OCI-LY3 (cell line): ENCODE results near the gene ZNF319.

Source experiments
- H2AFZ ChIP-seq: fragments of 200-600, 300-600 bp; shearing (Covaris generic); 2 replicates; pipeline ENCODE4 v1.6.0; 2014; ENCODE audit warnings: antibody characterized with exemption, low read depth, low read length
- H3K27ac ChIP-seq: fragments of 200-600, 300-600 bp; sonication (generic); 2 replicates; pipeline ENCODE4 v1.5.1; 2014; ENCODE audit warnings: mild to moderate bottlenecking, low read length, moderate library complexity, mixed read lengths
- H3K27me3 ChIP-seq: fragments of 200-600, 300-600 bp; sonication (generic); 2 replicates; pipeline ENCODE4 v1.6.1; 2014; ENCODE audit warnings: low read depth, low read length, mixed read lengths
- H3K36me3 ChIP-seq: fragments of 200-600, 300-600 bp; sonication (generic); replicated peaks from 2 replicates; pipeline ENCODE3; 2014; ENCODE audit warnings: low read depth, low read length, mixed read lengths
- H3K4me1 ChIP-seq: fragments of 300-600, 200-600 bp; sonication (generic); 2 replicates; pipeline ENCODE4 v1.6.1; 2014; ENCODE audit warnings: low read length, mixed read lengths
- H3K4me2 ChIP-seq: fragments of 200-600, 300-600 bp; sonication (generic); 2 replicates; pipeline ENCODE4 v1.6.1; 2014; ENCODE audit warnings: low read length, mixed read lengths
- H3K4me3 ChIP-seq: fragments of 300-600, 200-600 bp; sonication (generic); 2 replicates; pipeline ENCODE4 v1.5.1; 2014; ENCODE audit warnings: antibody characterized with exemption, mild to moderate bottlenecking, low read length, moderate library complexity
- H3K79me2 ChIP-seq: fragments of 300-600, 200-600 bp; shearing (Covaris generic); 2 replicates; pipeline ENCODE4 v1.6.1; 2014; ENCODE audit warnings: mild to moderate bottlenecking, low read length, mixed read lengths
- H3K9ac ChIP-seq: fragments of 300-600, 200-600 bp; shearing (Covaris generic); 2 replicates; pipeline ENCODE4 v1.6.0; 2014; ENCODE audit warnings: mild to moderate bottlenecking, low read length, moderate library complexity
- H3K9me3 ChIP-seq: fragments of 200-600, 300-600 bp; shearing (Covaris generic); 2 replicates; pipeline ENCODE4 v1.6.1; 2014; ENCODE audit warnings: low read length, mixed read lengths; ENCODE audit not compliant: insufficient read depth
- H4K20me1 ChIP-seq: fragments of 200-600, 300-600 bp; sonication (generic); 2 replicates; pipeline ENCODE4 v1.6.1; 2016; ENCODE audit warnings: low read length, mixed read lengths; ENCODE audit not compliant: insufficient read depth
- EZH2phosphoT487 ChIP-seq: fragments of 200-600 bp; shearing (Covaris generic); IDR thresholded peaks from 2 replicates; pipeline ENCODE4 v1.6.1; 2018; ENCODE audit warnings: antibody characterized with exemption, mixed run types, low read depth
- TF ChIP-seq, protein P1 (sequence below): fragments of 200-600, 300-600 bp; sonication (generic); IDR thresholded peaks from 2 replicates; pipeline ENCODE4 v1.5.1; 2014; ENCODE audit warnings: antibody characterized with exemption, low read length, low read depth

ZNF319 gene

DNA sequence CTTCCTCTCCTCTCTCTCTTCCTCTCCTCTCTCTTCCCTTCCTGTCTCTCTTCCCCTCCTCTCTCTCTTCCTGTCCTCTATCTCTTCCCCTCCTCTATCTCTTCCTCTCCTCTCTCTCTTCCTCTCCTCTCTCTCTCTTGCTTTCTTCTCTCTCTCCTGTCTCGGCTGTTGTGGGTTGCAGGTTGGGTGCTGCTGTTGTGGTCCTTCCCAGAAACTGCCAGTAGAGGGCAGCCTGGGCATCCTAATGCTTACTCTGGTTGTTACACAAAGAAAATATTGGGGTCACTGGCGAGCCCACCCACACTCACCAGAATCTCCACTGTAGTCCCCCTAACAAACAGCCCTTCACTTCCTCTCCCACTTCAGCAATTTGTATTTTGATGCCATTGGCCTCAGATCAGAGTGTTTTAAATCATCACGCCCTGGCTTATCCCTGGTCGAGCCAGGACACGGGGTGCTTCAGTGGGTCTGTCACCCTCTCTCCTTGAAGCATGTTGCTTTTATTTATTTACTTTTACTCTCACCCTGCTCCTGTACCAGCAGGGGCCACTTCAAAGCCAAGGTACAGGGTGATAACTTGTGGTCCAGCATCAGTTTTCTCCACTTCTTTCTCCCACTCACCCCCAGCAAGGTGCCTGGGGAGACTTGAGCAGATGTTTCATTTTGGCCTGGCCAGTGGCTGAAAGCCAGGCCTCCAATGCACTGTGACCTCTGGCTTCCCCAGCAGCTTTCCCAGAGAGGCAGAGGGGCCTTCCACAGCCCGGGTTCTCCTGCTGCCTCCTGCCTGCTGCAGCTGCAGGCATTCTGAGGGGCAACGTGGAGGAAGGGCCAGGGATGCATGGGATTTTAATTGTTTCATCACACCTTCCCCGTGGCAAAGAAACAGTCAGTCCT lies 20.4 kb upstream of the ZNF319 start:
- H3K27me3 ChIP-seq: peaks cover 4% of the 10 kb centered on the region
- H3K9me3 ChIP-seq: no peaks in the 10 kb centered on the region
- TF ChIP-seq, protein P1, sequence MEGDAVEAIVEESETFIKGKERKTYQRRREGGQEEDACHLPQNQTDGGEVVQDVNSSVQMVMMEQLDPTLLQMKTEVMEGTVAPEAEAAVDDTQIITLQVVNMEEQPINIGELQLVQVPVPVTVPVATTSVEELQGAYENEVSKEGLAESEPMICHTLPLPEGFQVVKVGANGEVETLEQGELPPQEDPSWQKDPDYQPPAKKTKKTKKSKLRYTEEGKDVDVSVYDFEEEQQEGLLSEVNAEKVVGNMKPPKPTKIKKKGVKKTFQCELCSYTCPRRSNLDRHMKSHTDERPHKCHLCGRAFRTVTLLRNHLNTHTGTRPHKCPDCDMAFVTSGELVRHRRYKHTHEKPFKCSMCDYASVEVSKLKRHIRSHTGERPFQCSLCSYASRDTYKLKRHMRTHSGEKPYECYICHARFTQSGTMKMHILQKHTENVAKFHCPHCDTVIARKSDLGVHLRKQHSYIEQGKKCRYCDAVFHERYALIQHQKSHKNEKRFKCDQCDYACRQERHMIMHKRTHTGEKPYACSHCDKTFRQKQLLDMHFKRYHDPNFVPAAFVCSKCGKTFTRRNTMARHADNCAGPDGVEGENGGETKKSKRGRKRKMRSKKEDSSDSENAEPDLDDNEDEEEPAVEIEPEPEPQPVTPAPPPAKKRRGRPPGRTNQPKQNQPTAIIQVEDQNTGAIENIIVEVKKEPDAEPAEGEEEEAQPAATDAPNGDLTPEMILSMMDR: peak; percentile 89
- TF ChIP-seq EZH2phosphoT487: no peak
- H3K36me3 ChIP-seq: no peaks in the 10 kb centered on the region
- no peak overlapping the region for H3K4me2 ChIP-seq
- no peak overlapping the region for H3K9ac ChIP-seq
- no peaks in the 10 kb centered on the region for H3K79me2 ChIP-seq
- no peak overlapping the region for H3K4me3 ChIP-seq
- no peaks in the 10 kb centered on the region; the same call in 1 of the 2 replicates for H3K4me1 ChIP-seq
- no peaks in the 10 kb centered on the region for H4K20me1 ChIP-seq
- no peak overlapping the region for H2AFZ ChIP-seq
- no peak overlapping the region for H3K27ac ChIP-seq

DNA sequence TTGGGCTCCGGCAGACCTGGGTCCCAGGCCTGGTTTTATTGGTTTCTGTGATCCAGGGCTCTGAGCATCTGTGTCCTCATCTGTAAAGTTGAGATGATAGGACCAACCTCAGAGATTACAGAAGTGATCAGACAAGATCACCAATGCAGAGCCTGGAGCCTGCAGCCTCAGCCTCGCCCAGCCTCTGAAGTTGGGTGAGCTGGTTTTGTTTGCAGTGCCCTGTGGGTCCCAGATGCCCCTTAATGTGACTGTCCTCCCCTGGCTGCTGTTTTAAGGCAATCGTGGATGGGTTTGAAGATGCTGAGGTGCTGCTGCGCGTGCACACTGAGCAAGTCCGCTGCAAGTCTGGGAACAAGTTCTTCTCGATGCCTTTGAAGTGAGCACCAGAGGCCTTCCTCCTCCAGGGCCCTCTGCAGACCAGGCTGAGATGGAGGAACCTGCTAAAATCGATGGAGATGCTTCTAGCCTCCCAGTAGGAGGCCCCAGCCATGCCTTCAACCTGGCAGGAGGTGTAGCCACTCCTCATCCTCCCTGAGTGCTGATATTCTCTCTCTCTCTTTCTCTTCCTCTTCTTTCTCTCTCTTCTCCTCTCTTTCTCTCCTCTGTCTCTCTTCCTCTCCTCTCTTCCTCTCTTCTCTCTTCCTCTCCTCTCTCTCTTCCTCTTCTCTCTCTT lies 19.5 kb upstream of the ZNF319 start:
- H3K27ac ChIP-seq: no peak overlapping the region
- no peak for TF ChIP-seq EZH2phosphoT487
- TF ChIP-seq, protein P1: no peak
- no peak overlapping the region for H2AFZ ChIP-seq
- no peaks in the 10 kb centered on the region for H3K9me3 ChIP-seq
- H3K4me2 ChIP-seq: no peak overlapping the region
- no peaks in the 10 kb centered on the region; the same call in 1 of the 2 replicates for H3K4me1 ChIP-seq
- no peaks in the 10 kb centered on the region for H3K79me2 ChIP-seq
- H3K27me3 ChIP-seq: peaks cover 4% of the 10 kb centered on the region
- H3K36me3 ChIP-seq: no peaks in the 10 kb centered on the region
- H3K4me3 ChIP-seq: no peak overlapping the region
- no peaks in the 10 kb centered on the region for H4K20me1 ChIP-seq
- no peak overlapping the region for H3K9ac ChIP-seq

DNA sequence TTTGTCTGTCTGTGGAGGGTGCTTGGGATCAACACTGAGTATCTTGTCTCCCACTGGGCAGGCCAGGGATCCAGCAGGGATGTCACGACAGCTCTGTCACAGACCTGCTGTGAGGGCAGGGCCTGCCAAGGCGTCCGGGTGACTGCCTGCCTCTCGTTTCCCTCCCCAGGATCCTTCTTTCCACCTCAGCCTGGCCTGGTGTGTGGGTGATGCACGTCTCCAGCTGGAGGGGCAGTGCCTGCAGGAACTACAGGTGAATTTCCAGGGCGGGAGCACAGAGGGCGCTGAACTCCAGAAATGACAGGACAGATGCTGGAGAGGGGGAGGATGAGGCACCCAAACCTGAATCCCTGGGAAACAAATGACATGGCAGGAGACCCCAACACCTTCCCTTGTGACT lies 18.3 kb upstream of the ZNF319 start:
- Histone ChIP-seq H3K27me3 (no peaks in the 10 kb centered on the region), H3K9ac (no peak overlapping the region), H4K20me1 (no peaks in the 10 kb centered on the region), H3K79me2 (no peaks in the 10 kb centered on the region), H3K9me3 (no peaks in the 10 kb centered on the region), H3K36me3 (no peaks in the 10 kb centered on the region), H3K4me1 (no peaks in the 10 kb centered on the region), H3K27ac (no peak overlapping the region), H3K4me3 (no peak overlapping the region), H2AFZ (no peak overlapping the region), H3K4me2 (no peak overlapping the region)
- TF ChIP-seq, protein P1: peak; percentile 24; the same call in 1 of the 2 replicates
- no peak for TF ChIP-seq EZH2phosphoT487

DNA sequence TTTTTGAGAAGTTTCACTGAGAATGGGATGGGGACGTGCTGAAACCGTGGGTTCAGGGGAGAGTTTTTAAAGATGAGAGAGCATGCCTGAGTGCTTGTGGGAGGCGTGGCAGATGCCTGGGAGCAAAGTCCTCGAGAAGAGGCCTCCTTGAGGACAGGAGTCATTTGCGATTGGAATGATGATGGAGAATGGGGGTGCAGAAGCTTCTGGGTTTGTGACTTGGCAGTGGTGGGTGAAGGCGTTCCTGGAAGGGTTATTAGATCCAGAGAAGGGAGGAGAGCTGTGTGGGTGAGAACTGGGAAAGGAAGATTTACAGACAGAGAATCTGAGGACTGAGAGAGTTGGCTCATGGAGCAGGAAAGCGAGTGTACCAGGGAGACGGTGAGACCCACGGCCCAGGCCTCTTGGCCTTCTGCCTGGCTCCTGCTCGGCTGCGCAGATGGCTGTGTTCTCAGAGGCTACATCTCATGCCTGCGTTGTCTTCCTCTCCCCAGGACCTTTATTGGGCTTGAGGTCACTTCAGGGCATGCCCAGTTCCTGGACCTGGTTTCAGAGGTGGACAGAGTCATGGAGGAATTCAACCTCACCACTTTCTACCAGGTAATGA lies 16.5 kb upstream of the ZNF319 start:
- H3K9ac ChIP-seq: no peak overlapping the region
- TF ChIP-seq, protein P1: no peak
- no peak for TF ChIP-seq EZH2phosphoT487
- H3K36me3 ChIP-seq: peaks cover 4% of the 10 kb centered on the region
- H3K4me1 ChIP-seq: no peaks in the 10 kb centered on the region
- H3K27me3 ChIP-seq: no peaks in the 10 kb centered on the region
- H3K79me2 ChIP-seq: no peaks in the 10 kb centered on the region
- no peak overlapping the region for H3K27ac ChIP-seq
- H2AFZ ChIP-seq: no peak overlapping the region
- H4K20me1 ChIP-seq: no peaks in the 10 kb centered on the region
- H3K4me2 ChIP-seq: no peak overlapping the region
- no peak overlapping the region for H3K4me3 ChIP-seq
- H3K9me3 ChIP-seq: no peaks in the 10 kb centered on the region
